SK-N-SH (cell line): ENCODE measurements around the gene PPP1R14C. TPM values are rescaled to one million over a fixed set of nuclear protein-coding genes. Genes with fewer than 3 reads are reported as not detected.

Source experiments
- CTCF ChIA-PET: fragments of 300-600, 350-600 bp; formaldehyde crosslinking; extraction: SDS; loops from one replicate; lab custom pipeline; 2021; lab: Yijun Ruan, JAX
- POLR2A ChIA-PET: fragments of 350-600 bp; sonication (Branson Sonifier 250); formaldehyde crosslinking; extraction: SDS; loops from one replicate; lab custom pipeline; 2020; ENCODE audit warnings: antibody characterized with exemption, inconsistent platforms; lab: Yijun Ruan, JAX
- DNase-seq: peaks from one replicate; pipeline ENCODE4 v3.0.0; 2012
- H2AFZ ChIP-seq: fragments of 200-600 bp; sonication (generic); 2 replicates; pipeline ENCODE4 v1.8.1; 2016; ENCODE audit warnings: antibody characterized with exemption, mild to moderate bottlenecking, low read depth
- H3F3A ChIP-seq: fragments of 200-600 bp; sonication (generic); replicated peaks from 2 replicates; pipeline ENCODE3; 2016; ENCODE audit warnings: antibody characterized with exemption, mild to moderate bottlenecking; ENCODE audit not compliant: insufficient read depth
- H3K27ac ChIP-seq, 2 experiments: fragments of 200-500 bp in 1 of 2; fragments of 200-600 bp in 1 of 2; sonication (Bioruptor generic) in 1 of 2; sonication (generic), shearing (Covaris generic) in 1 of 2; 2 replicates each; pipeline versions ENCODE4 v1.5.1 to v1.6.1; 2014 to 2016; ENCODE audit warnings: low read depth in 2 of 2, inconsistent platforms in 1 of 2, low read length in 1 of 2, mild to moderate bottlenecking in 1 of 2, mixed read lengths in 1 of 2
- H3K27me3 ChIP-seq: fragments of 200-600 bp; sonication (generic), shearing (Covaris generic); 2 replicates; pipeline ENCODE4 v1.6.1; 2016; ENCODE audit warnings: mixed run types; ENCODE audit not compliant: insufficient read depth
- H3K36me3 ChIP-seq, 2 experiments: fragments of 200-500 bp in 1 of 2; fragments of 200-600 bp in 1 of 2; sonication (Bioruptor generic) in 1 of 2; sonication (generic) in 1 of 2; replicated peaks in 1 of 2; 2 replicates each; pipeline versions ENCODE3 to v1.5.1; 2014 to 2016; ENCODE audit warnings: low read length in 1 of 2, mild to moderate bottlenecking in 1 of 2; ENCODE audit not compliant: insufficient read depth in 2 of 2, control insufficient read depth in 1 of 2
- H3K4me1 ChIP-seq, 2 experiments: fragments of 200-500 bp in 1 of 2; fragments of 200-600 bp in 1 of 2; sonication (Bioruptor generic) in 1 of 2; sonication (generic), shearing (Covaris generic) in 1 of 2; 2 replicates each; pipeline versions ENCODE4 v1.5.1 to v1.6.1; 2014 to 2016; ENCODE audit warnings: low read depth in 1 of 2, low read length in 1 of 2, mixed run types in 1 of 2; ENCODE audit not compliant: insufficient read depth in 2 of 2, control insufficient read depth in 1 of 2
- H3K4me2 ChIP-seq: fragments of 200-600 bp; sonication (generic), shearing (Covaris generic); 2 replicates; pipeline ENCODE4 v1.6.1; 2017; ENCODE audit warnings: mixed run types
- H3K4me3 ChIP-seq, 2 experiments: fragments of 200-500 bp in 1 of 2; fragments of 200-600 bp in 1 of 2; sonication (Bioruptor generic) in 1 of 2; sonication (generic), shearing (Covaris generic) in 1 of 2; 2 replicates each; pipeline versions ENCODE4 v1.5.1 to v1.8.1; 2014 to 2016; ENCODE audit warnings: low read depth in 2 of 2, inconsistent platforms in 1 of 2, low read length in 1 of 2, mild to moderate bottlenecking in 1 of 2, mixed read lengths in 1 of 2, moderate library complexity in 1 of 2
- H3K79me2 ChIP-seq: fragments of 200-600 bp; sonication (generic); 2 replicates; pipeline ENCODE4 v1.8.1; 2017; ENCODE audit warnings: mild to moderate bottlenecking; ENCODE audit not compliant: insufficient read depth
- H3K9ac ChIP-seq: fragments of 200-600 bp; sonication (generic); 2 replicates; pipeline ENCODE4 v1.6.1; 2017; ENCODE audit warnings: mixed run types
- H3K9me2 ChIP-seq: fragments of 200-600 bp; sonication (generic); 2 replicates; pipeline ENCODE4 v1.6.1; 2017; ENCODE audit warnings: mixed run types
- H3K9me3 ChIP-seq: fragments of 200-600 bp; sonication (generic); 2 replicates; pipeline ENCODE4 v1.6.1; 2017; ENCODE audit warnings: mixed run types, mild to moderate bottlenecking, moderate library complexity
- H4K20me1 ChIP-seq: fragments of 200-600 bp; sonication (generic); 2 replicates; pipeline ENCODE4 v1.6.1; 2017; ENCODE audit warnings: mild to moderate bottlenecking, mixed run types; ENCODE audit not compliant: insufficient read depth
- CHD2 ChIP-seq: fragments of 150-350 bp; IDR thresholded peaks from 2 replicates; pipeline ENCODE4 v1.6.1; 2018; ENCODE audit warnings: low read length; ENCODE audit not compliant: partially characterized antibody
- FOXJ3 ChIP-seq: sonication (generic); formaldehyde crosslinking; IDR thresholded peaks from 2 replicates; pipeline ENCODE4 v1.5.1; 2020; ENCODE audit warnings: mild to moderate bottlenecking, missing genetic modification reagents
- FOXM1 ChIP-seq: IDR thresholded peaks from 2 replicates; pipeline ENCODE4 v1.4.0; 2012; ENCODE audit warnings: low read depth, mild to moderate bottlenecking
- IRF3 ChIP-seq: fragments of 150-350 bp; IDR thresholded peaks from 2 replicates; pipeline ENCODE4 v1.6.1; 2016; ENCODE audit warnings: mild to moderate bottlenecking, low read depth, low read length
- JUND ChIP-seq: IDR thresholded peaks from 2 replicates; pipeline ENCODE4 v1.4.0; 2012
- MEF2A ChIP-seq: IDR thresholded peaks from 2 replicates; pipeline ENCODE4 v1.4.0; 2012; ENCODE audit warnings: low read depth, borderline replicate concordance
- MXI1 ChIP-seq: IDR thresholded peaks from 2 replicates; pipeline ENCODE4 v1.6.1; 2012; ENCODE audit warnings: mild to moderate bottlenecking, low read depth, low read length, improper control_type of control experiment
- NRF1 ChIP-seq: IDR thresholded peaks from 2 replicates; pipeline ENCODE4 v1.6.1; 2012; ENCODE audit warnings: low read depth, mild to moderate bottlenecking, low read length
- RAD21 ChIP-seq: IDR thresholded peaks from 2 replicates; pipeline ENCODE4 v1.6.1; 2012; ENCODE audit warnings: mild to moderate bottlenecking, low read length
- REST ChIP-seq: IDR thresholded peaks from 2 replicates; pipeline ENCODE4 v1.6.1; 2012; ENCODE audit warnings: mild to moderate bottlenecking, low read depth, low read length, moderate library complexity
- SMC3 ChIP-seq: IDR thresholded peaks from 2 replicates; pipeline ENCODE4 v1.6.1; 2012; ENCODE audit warnings: low read depth, low read length, improper control_type of control experiment
- TAF1 ChIP-seq: IDR thresholded peaks from 2 replicates; pipeline ENCODE4 v1.6.1; 2012; ENCODE audit warnings: low read depth, mild to moderate bottlenecking, low read length, moderate library complexity, borderline replicate concordance
- TCF12 ChIP-seq: IDR thresholded peaks from 2 replicates; pipeline ENCODE4 v1.4.0; 2012
- USF2 ChIP-seq: fragments of 150-350 bp; IDR thresholded peaks from 2 replicates; pipeline ENCODE4 v1.6.1; 2017; ENCODE audit warnings: antibody characterized with exemption, low read length, low read depth, borderline replicate concordance
- ZBTB33 ChIP-seq: IDR thresholded peaks from 2 replicates; pipeline ENCODE4 v1.4.0; 2012; ENCODE audit warnings: low read depth, borderline replicate concordance
- polyA plus RNA-seq, 3 experiments: library from polyadenylated mRNA; depleted of rRNA; stranded (reverse); fragments of >200 nt; gene quantifications; 2 replicates each; pipeline ENCODE4 v1.2.3, GENCODE V29; 2012

PPP1R14C gene
- polyA plus RNA-seq, 1 of the 3 experiments (the other 2 are of a cell fraction), result not detected

- Histone ChIP-seq H3K4me1 (no peaks in the 10 kb centered on the region), H3K4me3 (no peak overlapping the region), H3K36me3 (no peaks in the 10 kb centered on the region), H3F3A (no peaks in the 10 kb centered on the region), H2AFZ (no peak overlapping the region), H3K9me3 (no peaks in the 10 kb centered on the region), H4K20me1 (no peaks in the 10 kb centered on the region), H3K27me3 (peaks cover 6% of the 10 kb centered on the region; the same call in 1 of the 2 replicates), H3K9ac (no peak overlapping the region), H3K79me2 (no peaks in the 10 kb centered on the region), H3K4me2 (no peak overlapping the region), H3K27ac (no peak overlapping the region), H3K9me2 (no peaks in the 10 kb centered on the region)
- DNase-seq, result no peak
- POLR2A ChIA-PET, result no interaction called here
- no peak for TF ChIP-seq CHD2
- TF ChIP-seq USF2, result no peak
- no peak for TF ChIP-seq FOXM1
- TF ChIP-seq REST, result no peak
- no peak for TF ChIP-seq MXI1
- CTCF ChIA-PET, result no interaction called here
Observed at GRCh38 chr6:150281767-150282166, 138.9 kb downstream of the PPP1R14C start.

- Histone ChIP-seq H2AFZ (no peak overlapping the region), H3K36me3 (no peaks in the 10 kb centered on the region), H3F3A (no peaks in the 10 kb centered on the region), H3K79me2 (no peaks in the 10 kb centered on the region), H3K9ac (no peak overlapping the region), H3K4me1 (no peaks in the 10 kb centered on the region), H3K4me3 (no peak overlapping the region), H3K27ac (no peak overlapping the region), H3K27me3 (no peaks in the 10 kb centered on the region; the same call in 1 of the 2 replicates), H3K9me2 (no peaks in the 10 kb centered on the region), H3K4me2 (no peak overlapping the region), H4K20me1 (no peaks in the 10 kb centered on the region), H3K9me3 (no peaks in the 10 kb centered on the region)
- POLR2A ChIA-PET, result no interaction called here
- CTCF ChIA-PET, result no interaction called here
- no peak for DNase-seq
- no peak for TF ChIP-seq REST
- no peak for TF ChIP-seq TCF12
- no peak for TF ChIP-seq RAD21
- no peak for TF ChIP-seq USF2
- TF ChIP-seq IRF3, result no peak
- no peak for TF ChIP-seq ZBTB33
- no peak for TF ChIP-seq SMC3
- no peak for TF ChIP-seq FOXM1
- no peak for TF ChIP-seq NRF1
- TF ChIP-seq JUND, result no peak
- TF ChIP-seq TAF1, result no peak
- no peak for TF ChIP-seq MEF2A
- TF ChIP-seq FOXJ3, result no peak
Observed at GRCh38 chr6:150282806-150283205, 140.0 kb downstream of the PPP1R14C start.
